HG02840 (cell line): ENCODE measurements around the gene WBP2NL.
A peak's percentile ranks its signal among the peaks of the same experiment; 100 is the strongest.
"Not testable (repeated sequence)": the region's sequence is repeated elsewhere in the genome, so short reads cannot be mapped to it uniquely, and the experiment has no call there.

Source experiments
- ATAC-seq: cut with Tn5 transposase; IDR thresholded peaks from one replicate; pipeline ENCODE4 v1.9.1; 2021; ENCODE audit warnings: mild to moderate bottlenecking, moderate library complexity, moderate number of reproducible peaks; ENCODE audit not compliant: unreplicated experiment, low FRiP score

Gene WBP2NL

DNA sequence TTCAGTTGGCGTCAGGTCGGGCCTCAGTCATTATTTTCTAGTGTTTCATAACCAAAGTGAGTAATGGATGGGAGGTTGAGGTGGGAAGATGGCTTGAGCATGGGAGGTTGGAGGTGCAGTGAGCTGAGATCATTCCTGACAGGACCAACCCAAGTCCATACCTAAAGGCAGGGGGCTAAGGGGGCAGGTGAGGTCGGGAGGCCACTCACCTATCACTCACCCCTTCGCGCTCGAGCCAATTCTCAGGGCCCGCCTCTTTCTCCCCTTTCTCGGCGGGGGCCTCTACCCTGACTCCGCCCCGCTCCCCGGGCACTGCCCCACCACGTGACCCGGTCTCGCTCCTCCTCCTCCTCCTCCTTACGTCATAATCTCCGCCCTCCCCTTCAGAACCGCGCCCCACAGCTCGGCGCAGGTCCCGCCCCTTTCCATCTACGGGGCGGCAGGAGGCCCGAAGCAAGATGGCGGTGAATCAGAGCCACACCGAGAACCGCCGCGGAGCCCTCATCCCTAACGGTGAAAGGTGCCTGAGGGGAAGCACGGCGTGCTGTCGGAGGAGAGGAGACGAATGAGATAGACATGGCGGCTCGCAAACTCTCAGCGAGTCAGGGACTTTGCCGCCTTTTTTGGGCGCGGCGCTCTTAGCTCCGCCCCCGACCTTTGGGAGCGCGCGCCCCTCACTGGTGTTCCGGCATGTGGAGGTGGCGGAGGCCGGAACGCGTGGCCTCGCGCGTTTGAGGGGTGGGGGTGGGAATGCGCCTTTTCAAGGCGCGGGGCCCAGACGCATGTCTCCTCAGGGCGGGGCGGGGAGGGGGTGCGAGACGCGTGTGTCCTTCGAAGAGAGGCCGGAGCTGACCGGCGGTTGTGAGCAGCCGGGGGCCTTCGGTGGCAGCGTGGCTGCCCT is at the start of gene WBP2NL:
TSS of gene WBP2NL (plus strand) at position 428 of the 901 bp plus-strand sequence. CDS start at position 459, 31 bp downstream.
- peak; percentile 78 for ATAC-seq

- ATAC-seq: not testable (repeated sequence)
These were observed 49.7 kb upstream of the WBP2NL start for GRCh38 chr22:41948928-41949296.

DNA sequence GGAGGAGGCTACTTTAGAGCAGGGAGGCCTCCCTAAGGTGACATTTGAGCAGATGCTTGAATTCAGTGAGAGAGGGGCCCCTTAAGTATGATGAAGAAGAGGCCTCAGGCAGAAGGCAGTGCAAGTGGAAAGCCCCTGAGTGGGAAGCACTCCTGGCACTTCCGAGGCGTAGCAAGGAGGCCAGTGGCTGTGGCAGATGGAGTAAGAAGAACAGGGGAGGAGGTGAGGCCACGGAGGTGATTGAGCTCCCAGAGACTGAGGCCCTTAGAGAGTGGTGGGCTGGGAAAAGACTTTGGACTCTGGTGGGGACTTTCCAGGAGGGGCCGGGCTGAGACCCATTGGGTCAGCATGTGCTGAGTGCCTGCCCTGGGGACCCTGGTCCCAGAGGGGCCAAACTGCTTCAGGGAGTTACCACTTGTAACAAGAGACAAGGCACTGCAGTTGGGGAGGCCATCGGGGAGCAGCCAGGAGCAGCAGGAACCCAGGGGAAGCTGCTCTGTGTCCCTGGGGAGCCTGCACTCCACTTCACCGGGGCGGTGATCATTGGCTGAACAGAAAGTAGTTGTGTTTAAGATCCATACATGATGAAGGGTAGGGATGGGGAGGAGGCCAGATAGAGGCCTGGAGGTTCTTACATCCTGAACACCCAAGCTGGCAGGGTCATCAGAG is 49.2 kb upstream of the WBP2NL start:
- ATAC-seq: no peak

- ATAC-seq: no peak
These were observed 46.6 kb upstream of the WBP2NL start, which contains the start of gene SMIM45 for GRCh38 chr22:41951898-41952474. SMIM45 (plus strand) TSS chr22:41952150.

- ATAC-seq: no peak
These were observed 45.9 kb upstream of the WBP2NL start for GRCh38 chr22:41952713-41953112.

DNA sequence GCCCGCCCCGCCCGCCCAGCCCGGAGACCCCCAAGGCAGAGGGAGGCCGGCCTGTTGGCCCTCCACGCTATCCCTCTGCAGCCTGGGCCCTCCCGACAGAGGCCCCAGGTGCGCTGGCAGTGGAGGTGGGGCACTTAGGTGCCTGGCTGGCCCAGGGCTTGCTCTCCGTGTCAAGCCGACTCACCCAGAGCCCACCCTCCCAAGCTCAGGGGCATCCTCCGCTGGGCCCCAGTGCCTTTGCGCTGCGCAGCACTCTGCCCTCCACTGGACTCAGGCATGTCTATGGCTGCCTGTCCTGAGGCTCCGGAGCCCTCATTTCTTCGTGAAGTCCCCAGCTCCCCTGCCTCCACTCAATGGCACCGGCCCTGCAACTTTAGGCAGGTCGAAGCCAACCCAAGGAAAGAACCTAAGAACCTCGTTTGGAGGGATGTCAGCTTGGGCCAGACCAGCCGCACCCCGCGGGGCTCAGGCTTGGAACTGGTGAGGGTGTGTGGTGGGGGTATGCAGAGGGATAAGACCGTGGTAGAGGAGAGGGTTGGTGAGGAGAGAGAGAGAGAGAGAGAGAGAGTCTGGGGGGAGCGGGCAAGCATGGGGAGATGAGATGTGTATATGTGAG is 40.5 kb upstream of the WBP2NL start:
- ATAC-seq: no peak

DNA sequence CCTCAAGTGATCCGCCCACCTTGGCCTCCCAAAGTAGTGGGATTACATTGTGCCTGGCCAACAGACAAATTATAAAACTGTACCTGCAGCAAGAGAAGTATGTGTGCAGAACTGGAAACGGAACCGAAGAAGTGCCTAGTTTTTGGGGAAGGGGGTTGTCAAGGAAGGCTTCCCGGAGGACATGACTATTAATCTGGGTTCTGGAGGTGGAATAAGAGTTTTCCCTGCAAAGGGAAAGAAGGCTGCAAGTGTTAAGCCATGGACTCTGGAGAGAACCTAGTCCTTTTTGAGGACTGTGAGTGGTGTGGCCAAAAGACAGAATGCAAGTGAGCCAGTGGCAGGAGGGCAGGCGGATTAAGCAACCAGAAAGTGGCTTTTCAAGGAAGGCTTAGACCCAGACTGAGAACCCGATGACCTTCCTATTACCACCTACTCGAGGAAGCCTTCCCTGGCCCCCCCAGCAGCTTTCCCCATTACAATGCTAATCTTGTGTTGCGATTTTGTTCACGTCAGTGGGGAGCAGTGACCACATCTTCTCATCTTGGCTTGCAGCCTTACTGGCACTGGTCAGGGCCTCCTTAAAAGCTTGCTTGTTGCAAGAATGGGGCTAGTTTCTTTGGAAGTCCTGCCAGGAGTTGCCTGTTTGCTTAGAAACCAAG is 35.0 kb upstream of the WBP2NL start:
- no peak for ATAC-seq

GRCh38 chr22:41964112-41964491 is 34.5 kb upstream of the WBP2NL start:
- no peak for ATAC-seq

- ATAC-seq: no peak
These were observed 32.4 kb upstream of the WBP2NL start for GRCh38 chr22:41966225-41966606.

GRCh38 chr22:41966607-41967240 is 31.9 kb upstream of the WBP2NL start:
- no peak for ATAC-seq

DNA sequence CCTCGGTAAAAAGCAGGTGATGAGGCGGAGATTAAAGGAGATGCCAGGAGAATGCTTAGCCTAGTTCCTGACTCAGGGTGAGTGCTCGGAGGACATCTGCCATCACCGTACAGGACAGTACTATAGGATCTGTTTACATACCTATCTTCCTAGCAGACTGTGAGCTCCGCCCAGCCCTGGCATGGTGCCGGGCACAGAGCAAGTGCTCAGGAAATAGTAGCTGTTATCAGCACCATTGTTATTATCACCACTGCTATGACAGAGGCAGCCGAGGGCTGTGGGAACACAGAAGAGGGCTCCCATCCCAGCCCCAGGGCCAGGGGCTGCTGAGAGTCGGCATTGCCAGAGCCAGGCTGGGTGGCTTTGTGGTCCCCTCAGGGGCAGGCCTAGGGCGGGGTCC is 30.0 kb upstream of the WBP2NL start:
- no peak for ATAC-seq

DNA sequence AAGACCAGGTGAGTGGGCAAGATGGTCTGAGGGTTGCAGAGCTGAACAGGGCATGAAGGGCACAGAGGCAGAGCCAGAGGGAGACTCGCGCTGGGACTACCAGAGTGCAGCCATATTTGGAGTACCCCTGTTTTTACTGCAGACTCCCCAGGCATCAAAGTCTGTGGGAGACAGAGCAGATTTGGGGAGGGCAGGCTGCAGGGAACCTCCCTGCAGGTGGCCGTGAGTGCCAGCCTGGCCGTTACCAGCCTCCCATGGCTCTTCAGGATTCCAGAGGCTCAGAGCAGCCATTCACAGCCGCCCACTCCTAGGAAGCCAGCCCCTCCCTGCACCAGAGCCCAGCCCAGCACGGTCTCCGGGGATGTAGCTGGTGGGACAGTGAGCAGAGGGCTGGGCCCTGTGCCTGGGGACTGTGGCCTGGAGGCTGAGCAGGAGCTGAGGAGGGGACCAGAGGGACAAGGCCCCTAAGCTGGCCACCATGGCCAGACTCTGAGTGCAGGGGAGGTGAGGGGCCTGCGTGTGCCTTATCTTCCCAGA is 29.4 kb upstream of the WBP2NL start, which contains the start of gene SEPTIN3:
TSS of gene SEPTIN3 (plus strand) at position 334 of the 537 bp plus-strand sequence. CDS start 2,050 bp downstream, outside the sequence.
- ATAC-seq: no peak

DNA sequence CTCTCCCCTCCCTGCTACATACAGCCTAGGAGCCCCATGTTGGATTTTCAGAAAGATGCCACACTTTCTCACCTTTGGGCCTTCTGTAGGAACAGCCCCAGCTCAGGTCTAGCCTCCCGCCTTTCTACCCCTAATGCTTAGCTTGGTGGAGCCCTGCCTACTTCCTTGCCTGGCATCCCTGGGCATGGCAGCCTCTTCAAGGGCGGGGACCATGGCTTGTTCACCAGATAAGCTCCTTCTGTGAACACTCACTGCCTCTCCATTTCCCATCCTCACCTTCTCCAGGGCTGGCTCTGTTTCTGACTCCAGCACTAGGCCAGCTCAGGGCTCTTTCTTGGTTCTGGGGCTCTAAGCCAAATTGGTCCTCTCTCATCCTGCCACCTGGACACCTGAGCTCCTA is 28.0 kb upstream of the WBP2NL start:
- no peak for ATAC-seq

GRCh38 chr22:41971431-41971830 is 27.2 kb upstream of the WBP2NL start:
- no peak for ATAC-seq

GRCh38 chr22:41974691-41975290 is 23.8 kb upstream of the WBP2NL start:
- no peak for ATAC-seq

DNA sequence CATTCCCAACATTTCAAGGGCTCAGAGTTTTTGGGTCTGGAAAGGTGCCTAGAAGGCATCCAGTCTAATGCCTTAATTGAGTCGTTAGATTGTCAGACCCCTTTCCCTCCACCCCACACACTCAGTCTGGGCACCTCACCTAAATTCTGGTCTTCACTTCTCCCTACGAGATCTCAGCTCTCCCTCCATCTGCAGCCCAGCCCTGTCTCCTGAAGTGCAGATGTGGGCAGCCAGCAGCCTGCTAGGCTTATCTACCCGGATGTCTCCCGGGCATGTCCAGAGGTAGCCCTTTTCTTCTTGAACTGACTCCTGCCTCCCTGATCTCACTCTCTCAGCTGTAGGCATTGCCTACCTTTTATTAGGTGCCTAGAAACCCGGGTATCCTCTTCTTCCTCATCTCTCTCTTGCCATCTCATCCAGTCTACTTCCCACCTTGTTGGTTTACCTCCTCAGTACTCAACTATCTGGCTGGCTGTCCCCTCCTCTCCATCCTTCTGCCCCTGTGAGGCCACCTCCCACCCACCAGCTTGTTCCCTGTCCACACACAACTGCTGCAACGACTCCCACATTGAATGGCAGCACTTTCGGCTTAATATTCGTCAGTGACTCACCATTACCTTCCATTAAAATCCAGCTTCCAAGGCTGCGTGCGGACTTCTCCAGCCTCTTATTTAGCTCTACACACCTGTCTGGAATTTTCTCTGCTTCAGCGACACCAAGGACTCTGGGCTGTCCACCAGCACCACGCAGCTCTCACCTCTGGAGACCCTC is 23.1 kb upstream of the WBP2NL start:
- no peak for ATAC-seq

DNA sequence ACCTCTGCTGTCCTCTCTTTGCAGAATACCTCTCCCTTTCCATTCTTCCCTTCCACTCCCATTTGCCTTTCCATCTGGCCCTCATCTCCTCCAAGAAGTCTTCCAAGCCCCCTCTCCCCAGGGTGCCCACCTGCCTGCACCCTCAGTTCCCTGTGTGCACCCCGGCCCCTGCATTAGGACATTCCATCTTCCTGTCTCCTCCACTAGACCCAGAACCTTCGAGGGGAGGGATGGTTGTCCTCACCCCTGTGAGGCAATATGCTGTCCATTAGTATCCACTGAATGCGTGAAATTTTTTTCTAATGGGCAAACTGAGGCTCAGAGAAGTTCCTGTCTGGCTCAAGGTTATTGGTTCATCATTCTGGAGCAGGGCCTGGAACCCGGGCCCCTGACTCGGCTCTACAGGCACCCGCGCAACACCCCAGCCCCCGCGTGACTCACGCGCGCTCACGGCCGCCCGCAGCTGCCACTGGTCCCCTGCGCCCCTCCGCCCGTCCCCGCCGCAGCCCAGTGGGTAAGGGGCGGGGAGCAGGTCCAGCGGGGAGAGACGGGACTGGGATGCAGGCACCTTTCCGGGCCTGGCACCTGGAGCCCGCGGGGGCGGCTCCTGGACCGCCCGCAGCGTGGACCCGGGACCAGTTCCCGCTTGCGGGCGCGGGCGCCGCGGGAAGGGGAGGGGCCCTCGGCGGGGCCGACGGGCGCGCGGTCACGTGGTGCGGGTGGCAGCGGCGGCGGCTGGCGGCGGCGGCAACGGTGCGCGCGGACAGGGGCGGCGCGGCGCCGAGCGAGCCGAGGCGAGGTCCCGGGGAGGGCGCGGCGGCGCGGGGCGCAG is 22.3 kb upstream of the WBP2NL start:
- no peak for ATAC-seq
